Activated naive CD4-positive, alpha-beta T cell treated with anti-CD3 and anti-CD28 coated beads, Interleukin-2, amount 50 U/mL, for 16 hours (primary cell): Measurements from ENCODE around the gene ELOVL1.
"Not testable (repeated sequence)": the region's sequence is repeated elsewhere in the genome, so short reads cannot be mapped to it uniquely, and the experiment has no call there.

Experiments
- DNase-seq: peaks from one replicate; pipeline ENCODE4 v3.0.0-alpha.2; 2020

ELOVL1 gene

DNA sequence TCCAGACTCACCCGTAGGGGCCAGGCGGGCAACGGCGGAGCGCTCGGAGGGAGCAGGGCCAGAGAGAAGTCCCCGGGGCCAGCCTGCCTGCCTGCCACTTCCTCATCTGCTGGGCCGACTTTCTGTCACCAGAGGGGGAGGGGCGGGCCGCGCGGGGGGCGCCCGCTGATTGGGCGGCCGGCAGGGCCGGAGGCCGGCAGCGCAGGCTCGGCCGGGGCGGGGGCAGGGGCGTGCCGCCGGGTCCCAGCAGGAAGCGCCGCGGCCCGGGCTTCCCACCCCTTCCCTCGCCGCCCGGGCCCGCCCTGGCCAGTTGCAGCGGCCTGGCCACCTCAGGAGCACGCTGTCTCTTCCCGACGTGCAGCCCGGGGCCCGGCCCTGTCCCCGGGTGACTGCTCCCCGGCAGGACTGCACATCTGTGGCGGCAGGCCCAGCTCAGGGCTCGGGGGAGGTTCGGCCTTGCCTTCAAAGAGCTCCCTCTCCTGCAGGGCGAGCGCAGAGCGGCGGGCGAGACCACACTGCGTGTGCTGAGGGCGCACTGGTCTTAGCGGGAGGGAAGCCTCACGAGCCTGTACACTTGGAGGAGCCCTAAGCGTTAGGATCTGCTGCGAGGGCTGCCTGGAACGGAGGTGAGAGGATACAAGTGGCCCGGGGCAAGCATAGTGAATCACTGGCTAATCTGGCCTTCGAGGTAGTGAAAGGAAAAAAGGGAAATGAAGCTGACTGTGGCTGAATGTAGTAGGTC lies at the start of gene ELOVL1:
Gene ELOVL1, minus strand, starts transcription at position 108 of the 742 bp plus-strand sequence. CDS start 2,402 bp downstream, outside the sequence.
- peak; percentile 85 for DNase-seq

DNA sequence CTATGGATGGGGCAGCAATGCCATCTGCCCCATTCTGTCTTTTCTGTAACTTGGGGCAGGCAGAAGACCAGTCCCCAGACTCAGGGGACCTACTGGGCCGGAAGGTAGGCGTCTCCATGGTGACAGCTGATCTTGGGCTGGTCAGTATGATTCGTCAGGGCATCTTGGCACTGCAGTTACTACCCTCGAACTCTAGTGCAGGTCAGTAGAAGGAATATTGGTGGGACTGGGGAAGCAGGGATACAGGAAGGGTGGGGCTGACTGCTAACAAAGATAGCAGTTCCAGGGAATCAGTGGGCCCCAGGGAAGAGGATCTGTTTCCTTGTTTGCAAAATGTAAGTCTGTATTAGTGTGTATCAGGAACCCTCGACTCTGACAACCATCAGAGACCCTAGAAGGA lies 48.1 kb upstream of the ELOVL1 start:
- DNase-seq: no peak

DNA sequence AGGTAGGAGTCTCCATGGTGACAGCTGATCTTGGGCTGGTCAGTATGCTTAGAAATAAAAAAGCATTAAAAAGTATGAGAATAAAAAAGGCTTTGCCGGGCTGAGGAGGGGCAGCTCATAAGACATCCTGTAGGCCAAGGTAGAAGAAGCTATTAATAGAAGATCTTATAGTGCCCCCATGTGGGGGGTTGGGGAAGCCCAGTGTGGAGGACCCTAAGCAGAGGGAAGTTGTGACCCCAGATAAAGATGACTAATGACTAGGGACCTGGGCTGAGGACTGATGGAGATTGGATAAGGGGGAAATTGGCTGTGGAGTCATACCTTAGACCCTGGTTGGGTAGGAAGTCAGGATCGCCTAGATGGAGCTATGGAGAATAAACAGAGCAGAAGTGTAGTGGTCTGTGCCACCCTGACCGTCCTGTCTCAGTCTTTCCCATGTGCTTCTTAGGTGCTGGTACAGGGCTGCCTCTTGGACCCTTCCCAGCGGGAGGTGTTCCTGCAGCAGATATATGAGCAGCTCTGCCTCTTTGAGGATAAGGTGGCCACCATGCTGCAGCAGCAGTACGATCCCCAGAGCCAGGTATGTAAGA lies 46.9 kb upstream of the ELOVL1 start:
- DNase-seq: peak; percentile 66

- DNase-seq: not testable (repeated sequence)
These were observed 45.6 kb upstream of the ELOVL1 start for GRCh38 chr1:43413426-43413825.

- DNase-seq: no peak
These were observed 42.8 kb upstream of the ELOVL1 start for GRCh38 chr1:43410571-43410970.

DNA sequence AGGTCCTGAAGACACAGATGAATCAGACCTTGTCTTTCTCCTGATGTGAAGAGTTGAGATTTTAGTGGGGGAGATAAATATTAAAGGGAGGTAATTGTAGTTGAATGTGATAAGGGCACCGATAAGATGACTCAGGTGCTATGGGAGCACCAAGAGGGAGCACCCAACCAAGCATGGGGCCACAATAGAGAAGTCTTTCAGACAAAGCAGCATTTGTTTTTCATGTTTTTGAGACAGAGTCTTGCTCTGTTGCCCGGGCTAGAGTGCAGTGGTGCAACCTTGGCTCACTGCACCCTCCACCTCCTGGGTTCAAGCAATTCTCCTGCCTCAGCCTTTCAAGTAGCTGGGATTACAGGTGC lies 38.0 kb upstream of the ELOVL1 start:
- no peak for DNase-seq

- DNase-seq: no peak
These were observed 37.5 kb upstream of the ELOVL1 start for GRCh38 chr1:43405219-43405875.

- no peak for DNase-seq
These were observed 36.5 kb upstream of the ELOVL1 start for GRCh38 chr1:43404353-43404752.

DNA sequence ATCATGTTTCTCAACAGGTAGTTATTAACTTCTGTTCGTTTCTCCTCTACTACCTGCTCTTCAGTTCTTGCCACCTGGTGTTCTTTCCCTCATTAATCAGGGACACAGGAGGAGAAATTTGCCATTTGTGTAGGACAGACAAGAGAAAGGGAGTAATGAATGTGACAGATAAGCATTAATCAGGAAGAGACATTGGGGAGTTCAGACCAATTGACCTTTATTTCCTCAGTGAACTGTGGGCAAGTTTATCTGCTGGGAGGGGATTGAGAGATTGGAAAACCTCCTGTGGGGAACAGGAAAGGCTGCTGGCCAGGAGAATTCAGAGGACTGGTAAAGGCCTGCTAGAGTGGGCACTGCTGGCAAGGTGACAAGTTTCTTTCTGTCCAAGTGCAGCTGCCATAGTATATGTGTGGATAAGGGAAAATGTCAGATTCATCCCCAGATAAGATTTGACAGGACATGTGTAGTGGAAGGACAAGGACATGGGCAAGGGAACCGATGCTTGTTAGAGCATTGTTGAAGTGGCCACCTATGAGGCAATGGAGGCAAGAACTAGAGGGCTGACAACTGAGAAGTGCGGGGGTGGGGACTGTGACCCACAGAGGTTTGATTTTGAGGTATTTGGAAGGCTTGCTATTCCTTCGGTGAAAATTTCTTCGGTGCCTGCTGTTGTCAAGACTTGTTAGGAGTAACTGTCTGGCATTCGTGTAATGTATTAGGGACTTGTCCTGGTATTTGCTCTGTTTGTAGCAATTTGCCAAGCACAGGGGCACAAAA lies 34.5 kb upstream of the ELOVL1 start:
- DNase-seq: no peak

GRCh38 chr1:43400441-43400840 lies 32.6 kb upstream of the ELOVL1 start:
- DNase-seq: not testable (repeated sequence)

DNA sequence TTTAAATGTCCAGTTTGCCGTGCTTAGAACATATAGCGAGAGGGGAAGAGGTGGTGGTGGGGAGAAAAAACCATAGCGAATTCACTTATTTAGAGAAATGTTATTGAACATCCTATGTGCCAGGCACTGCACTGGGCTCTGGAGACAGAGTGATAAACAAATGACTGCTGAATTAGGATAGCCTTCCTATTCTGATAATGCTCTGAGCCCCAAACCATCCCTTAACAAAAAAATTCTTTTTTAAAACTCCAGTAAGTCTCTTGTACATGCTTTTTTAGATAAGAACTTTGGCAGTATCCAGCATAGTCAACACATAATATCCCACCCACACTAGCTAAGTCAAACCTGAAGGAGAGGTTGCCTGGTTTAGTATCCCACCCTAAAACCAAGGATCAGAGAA lies 30.4 kb upstream of the ELOVL1 start:
- DNase-seq: no peak

- no peak for DNase-seq
These were observed 28.2 kb upstream of the ELOVL1 start for GRCh38 chr1:43396059-43396458.

- no peak for DNase-seq
These were observed 27.7 kb upstream of the ELOVL1 start for GRCh38 chr1:43395523-43395922.

GRCh38 chr1:43392702-43393101 lies 24.9 kb upstream of the ELOVL1 start:
- DNase-seq: no peak

DNA sequence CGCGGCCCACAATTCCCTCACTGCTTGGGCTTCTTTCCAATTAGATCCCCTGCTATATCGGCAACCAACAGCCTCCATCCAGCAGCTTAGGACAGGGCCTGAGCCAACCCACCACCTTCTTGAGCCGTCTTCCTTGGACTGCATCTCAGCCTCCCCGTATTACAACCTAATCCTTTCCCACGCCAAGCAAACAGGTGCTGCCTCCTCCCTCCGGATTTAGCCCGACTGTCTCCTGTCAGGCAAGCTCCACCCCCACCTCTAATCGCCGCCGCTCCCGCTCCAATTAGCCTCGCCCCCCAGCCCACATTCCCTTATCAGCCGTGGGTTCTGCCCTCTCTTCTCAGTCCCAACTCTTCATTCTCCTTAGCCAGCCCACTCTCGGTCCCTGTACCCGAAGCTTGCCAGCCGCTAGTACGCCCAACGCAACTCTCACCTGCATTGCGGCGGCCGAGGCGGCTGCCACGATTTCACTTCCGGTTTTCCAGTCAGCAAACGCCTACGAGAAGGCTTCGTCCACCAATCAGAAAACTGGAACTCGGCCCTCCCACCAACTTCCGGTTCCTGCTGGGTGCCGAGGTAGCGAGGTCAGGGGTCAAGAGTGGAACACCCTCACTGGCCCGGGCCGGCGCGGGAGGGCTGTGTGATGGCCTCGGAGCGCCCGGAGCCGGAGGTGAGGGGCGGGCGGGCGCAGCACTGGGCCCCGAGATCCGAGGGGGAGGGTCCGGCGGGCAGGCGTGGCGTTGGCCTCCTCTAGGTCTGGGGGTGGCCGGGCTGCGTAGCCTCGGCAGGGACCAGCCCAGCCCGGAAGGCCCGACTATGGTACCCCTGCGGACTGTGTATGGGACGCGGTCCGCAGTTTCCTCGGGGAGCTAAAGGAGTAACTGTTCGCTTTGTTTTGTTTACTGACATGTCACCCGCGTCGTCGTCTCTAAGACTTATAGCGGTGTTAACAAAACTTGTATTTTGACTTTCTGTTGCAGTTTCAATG lies 21.8 kb upstream of the ELOVL1 start, which contains the start of the genes MED8 and SZT2:
Gene MED8, minus strand, starts transcription at position 475 of the 988 bp plus-strand sequence. Its CDS starts 36 bp downstream, at position 439.
Gene SZT2, plus strand, starts transcription at position 574 of the 988 bp plus-strand sequence. Its CDS starts 70 bp downstream, at position 644.
- peak; percentile 92 for DNase-seq

DNA sequence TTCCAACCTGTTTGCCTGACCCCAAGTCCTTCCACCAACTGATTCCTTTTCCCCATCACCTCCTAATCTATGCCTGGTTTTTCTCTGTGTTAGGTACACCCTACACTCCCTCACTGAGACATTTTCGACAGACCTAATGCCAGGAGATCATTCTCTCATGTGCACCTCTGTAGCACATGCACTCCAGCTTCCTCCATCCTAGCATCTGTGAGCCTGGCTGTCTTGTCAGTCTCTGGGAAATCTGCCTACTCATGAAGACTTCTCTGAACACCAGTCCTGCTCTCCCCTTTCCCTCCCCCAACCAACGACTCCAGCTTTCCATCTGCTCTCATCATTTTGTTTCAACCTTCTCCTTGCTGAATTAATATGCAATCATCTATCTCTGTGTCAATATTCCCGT lies 20.8 kb upstream of the ELOVL1 start:
- DNase-seq: no peak

DNA sequence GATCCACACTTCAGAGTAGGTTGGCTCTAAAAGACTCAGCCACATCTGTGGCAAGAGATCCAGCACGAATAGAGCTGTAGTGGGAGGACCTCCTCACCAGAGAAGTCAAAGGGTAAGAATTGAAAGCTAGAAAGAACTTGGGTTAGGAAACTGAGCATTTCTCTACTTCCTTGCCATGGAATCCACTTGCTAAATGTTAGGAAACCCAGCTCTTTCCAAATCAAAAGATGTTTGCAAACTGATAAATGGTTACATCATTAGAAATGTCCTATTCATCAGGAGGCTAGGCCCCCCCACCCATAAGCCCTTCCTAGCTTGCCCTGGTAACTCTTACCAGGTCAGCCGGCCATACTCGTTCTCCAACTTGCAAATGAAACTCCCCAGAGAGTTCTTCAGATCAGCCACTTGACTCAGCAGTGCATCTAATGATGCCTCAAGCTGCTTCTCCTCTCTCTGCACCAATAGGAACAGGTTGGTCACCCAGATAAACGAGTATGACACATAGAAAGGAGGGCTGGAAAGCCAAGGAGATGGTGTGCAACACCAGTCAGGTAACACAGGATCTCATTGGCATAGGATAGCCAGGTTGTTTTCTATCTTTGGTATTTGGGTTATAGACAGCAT lies 20.3 kb upstream of the ELOVL1 start:
- no peak for DNase-seq

DNA sequence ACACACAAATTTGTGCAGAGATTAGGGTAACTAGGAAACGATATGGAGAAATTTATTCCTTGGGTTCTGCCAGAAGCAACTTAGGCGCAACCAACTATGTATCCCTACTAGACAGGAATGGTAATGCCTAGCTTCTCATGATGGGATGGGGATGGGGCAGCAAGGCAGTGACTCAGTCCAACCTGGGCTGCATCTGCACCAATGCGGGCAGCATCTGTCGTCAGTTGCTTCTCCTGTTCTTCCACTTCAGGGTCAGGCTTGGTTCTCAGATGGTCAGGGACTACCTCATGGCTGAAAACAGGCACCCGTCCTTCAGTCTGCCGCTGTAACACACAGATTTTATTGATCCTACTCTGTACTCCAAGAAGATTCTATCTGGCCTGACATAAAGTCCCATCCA lies 18.9 kb upstream of the ELOVL1 start:
- no peak for DNase-seq

DNA sequence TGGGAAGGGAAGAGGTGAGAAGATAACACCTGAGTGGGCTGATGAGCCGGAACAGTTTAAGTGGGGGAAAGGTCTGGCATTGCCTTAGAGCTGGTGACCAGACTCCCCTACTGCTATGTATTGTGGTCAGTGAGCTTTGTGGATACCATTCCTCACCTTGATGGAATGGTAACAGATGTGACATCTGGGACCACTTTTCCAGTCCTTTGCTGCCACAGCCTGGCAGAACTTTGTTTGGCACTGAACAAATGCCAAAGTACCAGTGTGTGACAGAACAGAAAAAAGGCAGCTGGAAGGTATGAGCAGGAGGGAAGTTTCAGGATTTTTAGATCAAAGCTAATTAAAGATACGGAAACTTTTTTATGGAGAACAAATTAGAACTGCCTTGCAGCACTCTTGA lies 15.6 kb upstream of the ELOVL1 start:
- no peak for DNase-seq

- no peak for DNase-seq
These were observed 14.4 kb upstream of the ELOVL1 start for GRCh38 chr1:43382027-43382779.

DNA sequence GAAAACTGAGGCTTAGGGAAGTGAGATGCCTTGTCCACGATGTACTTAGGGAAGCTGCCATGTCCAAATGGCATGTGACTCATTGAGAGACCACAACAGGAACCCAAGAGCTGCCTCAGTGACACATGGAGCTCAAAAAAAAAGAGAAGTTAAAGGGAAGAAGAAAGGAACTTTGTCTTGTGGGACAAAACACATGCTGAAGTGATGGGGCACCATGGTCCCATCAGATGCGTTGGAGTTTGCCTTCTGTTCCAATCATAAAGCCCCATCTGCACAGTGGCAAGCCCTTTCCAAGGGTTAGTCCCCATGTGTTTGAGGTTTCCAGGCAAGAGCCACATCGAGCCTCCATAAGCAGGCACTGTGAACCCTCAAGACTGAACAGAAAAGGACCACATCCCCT lies 13.8 kb upstream of the ELOVL1 start:
- no peak for DNase-seq
